GM18526 (cell line): Measurements from ENCODE around the gene PLXNA4.

Experiments used
- POLR2A ChIP-seq: IDR thresholded peaks from 3 replicates; pipeline ENCODE4 v1.6.1; 2011; ENCODE audit not compliant: insufficient read length; ENCODE audit errors: extremely low read depth

Gene PLXNA4

DNA sequence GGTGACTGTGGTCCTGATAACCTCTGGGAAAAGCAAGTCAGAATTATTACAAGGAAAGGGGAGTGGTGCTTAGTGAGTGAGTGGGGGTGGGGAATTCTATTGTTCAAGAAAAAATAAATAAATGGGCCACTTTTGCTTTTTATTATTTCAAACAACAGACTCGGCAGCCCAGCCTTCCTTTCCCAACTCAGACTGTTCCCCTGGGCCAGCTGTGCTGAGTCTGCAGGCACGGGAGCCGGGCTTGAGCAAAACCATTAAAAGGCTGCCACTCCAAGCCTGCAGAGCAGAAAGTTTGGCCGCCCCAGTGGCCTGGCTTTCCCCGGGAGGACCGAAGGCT is 90.0 kb downstream of the PLXNA4 start:
- no peak for TF ChIP-seq POLR2A

DNA sequence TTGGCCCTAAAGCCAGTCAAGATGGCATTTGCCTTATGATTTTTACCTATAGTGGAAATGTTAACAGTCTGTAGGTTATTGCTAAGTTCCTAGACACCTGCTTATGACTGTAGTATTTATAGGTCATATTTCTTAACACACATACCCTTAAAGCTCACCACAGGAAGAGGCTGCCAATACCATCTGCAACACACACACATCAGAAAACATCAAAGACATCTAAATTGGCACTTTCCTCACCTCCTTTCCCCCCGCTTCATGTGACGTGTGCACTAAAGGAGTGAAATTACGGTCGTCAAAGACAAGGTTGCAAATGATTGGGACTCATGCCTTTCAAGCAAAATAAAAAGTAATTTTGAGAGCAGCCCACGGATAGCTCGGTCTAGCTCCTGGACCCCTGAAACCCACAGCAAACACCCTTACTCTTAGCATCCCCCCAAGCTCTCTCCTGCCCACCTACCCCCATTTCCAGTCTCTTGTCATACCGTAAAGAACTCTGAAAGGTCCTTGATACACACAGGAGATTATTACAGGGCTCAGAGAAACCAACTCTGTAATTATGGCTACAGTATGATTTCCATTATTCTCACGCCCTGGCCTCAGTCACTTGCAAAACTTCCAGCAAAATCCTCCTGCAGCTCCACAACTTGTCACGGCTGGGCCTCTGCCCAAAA is 90.5 kb downstream of the PLXNA4 start:
- no peak for TF ChIP-seq POLR2A

DNA sequence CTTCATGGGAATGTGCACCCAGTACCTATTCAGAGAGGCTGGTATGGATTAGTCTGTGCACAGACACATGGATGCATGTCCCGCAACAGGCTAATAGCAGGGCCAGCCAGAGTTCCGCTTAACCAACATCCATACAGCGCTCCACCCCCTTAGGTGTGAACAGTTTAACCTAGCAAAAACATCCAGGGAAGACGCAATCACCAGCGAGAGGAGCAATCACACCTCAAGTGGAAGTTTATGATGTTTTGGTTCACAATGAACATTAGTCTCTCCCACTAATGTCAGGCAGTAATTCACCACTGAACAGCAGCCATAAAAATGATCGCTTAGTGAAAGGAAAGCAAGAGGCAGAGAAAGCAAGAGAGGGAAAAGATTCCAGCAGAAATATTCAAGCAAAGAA is 91.1 kb downstream of the PLXNA4 start:
- TF ChIP-seq POLR2A, result no peak

DNA sequence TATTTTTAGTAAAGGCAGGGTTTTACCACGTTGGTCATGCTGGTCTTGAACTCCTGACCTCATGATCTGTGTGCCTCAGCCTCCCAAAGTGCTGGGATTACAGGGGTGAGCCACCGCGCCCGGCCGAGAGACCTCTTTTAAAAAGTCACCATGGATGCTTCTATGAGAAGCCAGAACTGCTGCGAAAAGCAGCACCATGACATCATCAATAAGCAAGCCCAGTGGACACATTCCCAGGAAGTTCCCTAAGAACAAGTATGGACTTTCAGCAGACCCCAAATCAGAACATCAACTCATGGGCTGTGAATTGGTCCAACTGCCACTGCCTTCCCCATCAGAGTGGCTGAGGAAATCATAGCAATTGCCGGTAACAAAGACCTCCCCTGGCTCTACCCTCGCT is 93.4 kb downstream of the PLXNA4 start:
- TF ChIP-seq POLR2A, result no peak

DNA sequence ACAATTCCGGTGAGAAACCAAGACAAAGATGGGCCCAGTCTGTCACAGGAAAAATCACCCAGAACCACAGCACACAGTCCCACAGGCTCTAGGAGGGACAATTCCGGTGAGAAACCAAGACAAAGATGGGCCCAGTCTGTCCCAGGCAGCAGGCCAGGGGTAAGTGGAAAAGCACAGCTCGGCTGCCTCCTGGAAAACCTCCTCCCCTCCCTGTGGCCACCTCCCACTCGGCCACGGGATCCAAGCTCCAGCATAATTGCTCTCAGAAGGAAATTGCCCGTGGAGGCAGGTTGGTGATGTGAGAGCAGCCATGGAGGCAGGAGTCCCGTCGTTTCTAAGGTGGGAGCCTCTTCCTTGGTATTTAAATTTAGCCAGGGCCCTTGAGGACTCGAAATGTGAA is 95.7 kb downstream of the PLXNA4 start:
- no peak for TF ChIP-seq POLR2A

DNA sequence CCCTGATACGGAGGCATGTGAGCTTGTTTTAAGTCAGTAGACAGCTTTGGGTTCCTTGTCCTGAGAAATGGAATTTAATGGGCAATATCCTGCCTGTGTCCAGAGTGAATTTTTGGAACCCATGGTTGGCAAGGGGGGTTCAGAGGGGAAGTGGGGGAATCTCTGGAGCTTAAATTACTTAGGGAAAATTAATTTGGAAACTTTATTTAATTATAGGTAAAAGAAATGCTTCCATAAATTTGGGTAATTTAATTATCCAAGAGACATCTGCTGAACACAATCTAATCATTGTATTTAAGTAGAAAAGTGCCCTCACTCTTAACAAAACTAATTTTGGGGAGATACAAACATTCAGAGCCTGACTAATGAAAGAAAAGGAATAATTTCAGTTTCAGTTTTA is 99.7 kb downstream of the PLXNA4 start:
- no peak for TF ChIP-seq POLR2A

DNA sequence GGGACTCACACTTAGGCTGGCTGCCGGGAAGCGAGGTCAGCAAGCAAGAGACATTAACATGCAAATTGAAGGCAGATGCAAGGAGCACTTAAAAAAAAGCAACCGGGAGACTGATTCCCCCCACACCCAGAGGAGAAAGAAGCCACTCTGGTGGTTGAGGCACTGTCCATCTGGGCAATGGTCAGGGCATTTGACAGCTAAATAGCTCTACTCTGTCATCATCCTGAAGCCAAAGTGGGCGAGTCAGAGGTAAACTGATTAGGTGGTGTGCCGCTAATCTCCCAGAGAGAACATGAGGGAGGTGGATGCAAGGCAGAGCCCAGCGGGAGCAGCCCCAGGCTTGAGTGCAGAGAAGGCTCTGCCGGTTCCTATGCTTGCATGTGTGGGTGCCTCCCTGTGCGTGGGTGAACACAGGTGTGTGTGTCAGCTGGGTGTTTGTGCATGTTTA is 100.6 kb downstream of the PLXNA4 start:
- no peak for TF ChIP-seq POLR2A

DNA sequence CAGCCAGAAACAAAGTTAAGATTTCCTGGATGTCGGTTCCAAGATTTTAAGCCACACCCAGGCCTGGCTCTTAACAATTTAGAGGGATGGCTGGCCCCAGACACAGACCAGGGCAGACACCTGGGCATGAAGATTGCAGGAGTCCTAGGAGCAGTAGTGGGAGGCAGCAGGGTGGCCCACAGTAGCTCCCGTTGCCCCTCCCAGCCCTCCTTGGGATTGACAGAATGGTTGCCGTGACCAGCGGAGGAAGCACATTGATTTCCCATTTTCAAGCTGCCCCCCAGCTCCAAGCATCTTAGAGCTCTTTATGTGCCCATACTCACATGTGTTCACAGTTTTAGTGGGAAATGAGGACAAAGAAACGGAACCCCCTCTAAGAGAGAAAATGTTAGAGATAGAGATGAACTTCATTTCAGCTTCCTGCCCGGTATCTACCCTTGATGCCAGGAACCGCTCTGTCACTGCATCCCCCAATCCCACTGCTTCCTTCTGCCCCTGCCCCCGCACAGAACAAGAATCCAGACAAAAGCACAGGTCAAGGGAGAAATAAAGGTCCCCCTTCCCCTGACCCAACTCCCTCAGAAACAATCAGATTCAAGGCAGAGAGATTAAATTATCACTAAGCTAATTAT is 101.1 kb downstream of the PLXNA4 start:
- no peak for TF ChIP-seq POLR2A

DNA sequence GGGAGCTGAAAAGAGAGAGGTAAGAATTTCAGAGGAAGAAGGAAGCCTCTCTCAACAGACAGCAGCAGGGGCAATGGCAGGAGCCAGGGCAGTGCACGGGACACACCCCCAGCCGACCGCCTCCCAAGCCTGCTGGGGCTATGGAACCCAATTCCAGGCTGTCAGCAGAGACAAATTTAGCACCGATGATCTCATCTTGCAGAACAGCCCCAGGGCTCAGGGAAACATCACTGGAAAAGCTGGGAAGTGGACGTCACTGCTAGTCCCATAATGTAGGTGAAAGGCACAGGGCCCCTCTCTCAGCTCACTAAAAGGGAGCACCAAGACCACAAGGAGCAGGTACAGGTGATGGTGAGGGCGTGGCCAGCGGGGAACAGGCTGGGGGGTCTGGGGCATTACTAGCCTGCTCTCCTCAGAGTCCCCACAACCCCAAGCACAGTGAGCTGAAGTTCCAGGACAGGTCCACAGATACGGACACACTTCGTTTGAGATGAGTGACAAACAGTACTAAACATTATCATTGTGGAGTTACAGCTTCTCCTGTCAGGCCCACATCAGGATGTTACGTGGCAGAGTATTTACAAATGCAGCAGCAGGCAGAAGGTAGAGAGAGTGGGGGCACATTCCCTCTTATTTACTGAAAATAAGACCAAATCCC is 103.7 kb downstream of the PLXNA4 start:
- no peak for TF ChIP-seq POLR2A

DNA sequence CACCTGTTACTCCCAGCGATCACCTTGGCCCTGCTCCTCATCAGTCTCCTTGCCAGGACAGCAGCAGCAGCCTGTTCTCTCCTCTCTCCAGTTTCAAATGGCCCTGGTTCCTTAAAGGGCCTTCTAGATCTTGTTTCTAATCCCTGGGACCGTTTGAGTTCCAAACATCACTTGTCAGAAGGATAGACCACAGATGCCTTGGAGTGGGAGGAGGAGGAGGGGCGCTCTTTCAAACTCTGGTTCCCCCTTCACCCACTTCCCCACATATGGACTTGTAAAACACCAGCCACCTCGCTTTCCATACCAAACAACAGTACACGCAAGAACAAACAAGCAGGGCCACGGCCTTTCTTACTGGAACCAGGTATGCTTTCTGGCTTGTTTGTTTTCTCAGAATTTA is 104.8 kb downstream of the PLXNA4 start:
- no peak for TF ChIP-seq POLR2A

DNA sequence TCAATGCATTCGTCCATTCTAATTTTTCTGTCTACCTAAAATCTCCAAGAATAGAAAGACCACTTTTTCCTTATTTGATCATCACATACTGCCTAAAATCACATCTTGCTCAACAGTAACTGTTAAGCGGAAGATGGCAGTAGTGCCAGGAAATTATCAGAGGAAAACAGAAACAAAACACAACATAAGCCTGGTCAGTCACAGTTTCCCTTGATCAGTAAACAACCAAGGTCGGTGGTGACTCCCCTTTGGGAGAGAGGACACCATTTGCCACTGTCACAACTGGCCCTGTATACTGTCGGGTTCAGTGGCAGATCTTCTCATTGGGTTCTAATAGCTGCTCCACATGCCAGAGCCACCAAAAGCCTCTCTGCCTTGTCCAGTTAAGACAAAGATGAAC is 106.6 kb downstream of the PLXNA4 start:
- TF ChIP-seq POLR2A, result no peak

DNA sequence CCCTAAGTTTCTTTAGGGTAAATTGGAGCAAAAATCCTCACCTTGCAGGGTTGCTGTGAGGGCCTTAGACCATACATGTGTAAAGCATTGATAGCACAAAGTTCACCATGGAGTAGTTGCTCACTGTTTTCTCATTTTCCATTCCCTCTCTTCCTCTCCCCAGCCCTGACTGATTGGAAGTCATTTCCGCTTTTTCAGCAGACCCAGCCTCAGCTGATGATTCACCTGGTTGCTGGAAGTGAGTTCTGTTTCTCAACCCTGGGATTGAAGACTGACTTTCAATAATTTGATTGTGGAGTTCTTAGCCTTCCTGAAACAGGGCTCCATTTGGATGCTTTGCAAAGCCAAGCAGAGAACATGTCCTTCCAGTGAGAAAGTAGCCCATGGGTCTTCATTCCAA is 107.0 kb downstream of the PLXNA4 start:
- TF ChIP-seq POLR2A, result no peak

DNA sequence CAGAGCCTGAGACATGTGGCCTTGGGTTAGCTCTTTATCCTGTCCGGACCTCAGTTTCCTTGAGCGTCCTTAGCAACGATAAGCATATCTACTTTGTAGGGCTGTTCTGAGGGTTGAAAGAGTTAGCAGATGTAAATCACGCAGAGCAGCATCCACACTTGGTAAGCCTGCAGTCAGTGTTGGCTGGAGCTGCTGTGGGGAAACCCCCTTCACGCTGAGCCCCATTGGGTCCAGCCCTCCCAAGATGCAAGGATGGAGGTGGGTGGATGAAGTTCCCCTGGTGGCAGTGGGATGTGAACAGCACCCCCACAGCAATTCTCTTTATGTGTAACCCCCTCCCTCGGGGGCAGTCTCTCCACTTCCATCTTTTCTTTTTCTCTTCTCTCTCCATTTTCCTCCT is 109.9 kb downstream of the PLXNA4 start:
- no peak for TF ChIP-seq POLR2A

DNA sequence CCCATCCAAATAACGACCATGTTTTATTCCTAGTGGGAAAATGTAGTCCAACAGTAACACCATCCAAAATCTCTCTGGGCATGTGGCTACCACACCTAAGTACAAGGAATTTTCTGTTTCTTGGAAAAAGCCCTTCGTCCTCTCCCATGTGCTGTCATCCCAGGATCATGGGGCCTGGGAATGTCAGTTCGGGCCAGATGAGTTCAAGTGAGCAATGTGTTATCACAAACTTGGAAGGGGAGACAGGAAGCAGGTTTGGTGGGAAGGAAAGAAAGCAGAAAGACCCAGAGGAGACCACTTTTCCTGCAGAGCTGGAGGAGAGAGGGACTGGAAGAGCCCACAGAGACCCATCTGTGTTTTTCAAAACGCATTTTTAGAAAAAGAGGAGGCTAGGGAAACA is 110.8 kb downstream of the PLXNA4 start:
- TF ChIP-seq POLR2A, result no peak

DNA sequence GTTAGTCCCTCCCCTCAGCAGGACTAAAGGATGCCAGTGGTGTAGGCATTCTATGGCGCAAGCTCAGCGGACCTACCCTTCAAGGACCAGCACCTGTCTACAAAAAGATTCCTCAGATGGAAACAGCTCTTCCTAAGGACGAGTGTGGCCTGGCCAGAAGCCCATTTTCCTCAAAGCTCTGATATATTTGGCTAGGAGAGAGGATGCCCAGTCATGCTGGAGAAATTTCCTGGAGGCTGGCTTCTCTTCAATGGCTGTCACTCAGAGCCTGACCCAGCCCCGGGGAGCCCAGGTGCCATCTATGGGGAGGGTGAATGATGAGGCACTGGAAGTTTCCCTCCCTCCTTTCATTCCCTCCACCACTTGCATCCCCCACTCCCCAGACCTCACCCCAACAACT is 111.5 kb downstream of the PLXNA4 start:
- no peak for TF ChIP-seq POLR2A

DNA sequence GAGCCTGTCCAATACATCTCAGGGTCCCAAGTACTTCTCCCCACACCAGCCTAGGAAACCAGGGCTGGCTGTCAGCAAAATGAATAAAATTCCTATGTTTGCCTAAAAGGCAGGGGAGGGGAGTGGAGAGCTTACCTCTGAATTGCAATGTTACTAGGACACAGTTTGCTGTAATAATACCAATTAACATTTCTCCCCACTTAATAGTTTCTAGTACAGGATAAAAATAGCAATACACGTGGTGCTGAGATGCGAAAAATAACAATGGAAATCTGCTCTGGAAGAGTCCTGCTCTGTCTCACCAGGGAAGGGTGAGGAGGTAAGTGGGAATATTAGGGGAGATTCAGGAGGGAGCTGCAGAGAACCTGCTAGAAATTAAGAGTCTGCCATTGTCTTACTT is 112.3 kb downstream of the PLXNA4 start:
- TF ChIP-seq POLR2A, result no peak

DNA sequence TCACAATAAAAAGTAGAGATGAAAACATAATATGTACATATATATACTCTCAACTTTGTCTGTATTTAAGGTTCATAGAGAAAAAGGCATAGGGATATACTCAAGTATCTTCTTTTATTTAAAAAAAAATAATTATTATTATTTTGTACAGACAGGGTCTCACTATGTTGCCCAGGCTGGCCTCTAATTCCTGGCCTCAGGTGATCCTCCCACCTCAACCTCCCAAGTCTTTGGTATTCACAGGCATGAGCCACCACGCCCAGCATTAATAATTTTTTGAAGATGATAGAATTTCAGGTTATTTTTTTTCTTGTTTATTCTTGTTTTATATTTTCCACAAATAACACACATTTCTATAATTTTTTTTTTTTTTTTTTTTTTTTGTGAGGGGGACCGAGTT is 113.8 kb downstream of the PLXNA4 start:
- no peak for TF ChIP-seq POLR2A

DNA sequence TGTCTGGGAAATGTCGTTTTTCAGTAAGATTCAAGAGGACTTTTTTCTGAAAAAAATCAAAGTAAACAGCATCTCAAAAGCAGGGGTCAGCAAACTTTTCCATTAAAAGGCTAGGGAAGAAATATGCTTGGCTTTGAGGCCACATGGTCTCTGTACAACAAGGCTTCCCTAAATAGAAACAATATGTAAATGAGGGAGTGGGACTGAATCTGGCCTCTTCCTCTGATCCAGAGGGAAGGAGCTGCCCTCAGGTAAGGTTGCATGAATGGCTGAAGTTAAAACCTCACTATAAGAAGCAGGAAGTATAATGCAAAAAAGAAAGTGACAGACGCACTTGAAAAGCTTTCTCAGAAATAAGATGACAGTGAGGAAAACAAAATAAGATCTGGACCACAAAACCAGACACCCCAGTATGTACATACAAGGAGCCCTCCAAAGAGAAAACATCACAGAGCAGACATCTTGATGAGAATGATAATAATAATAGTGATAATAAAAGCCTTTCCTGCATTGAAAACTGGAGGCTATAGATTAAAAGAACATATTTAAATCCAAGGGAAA is 115.2 kb downstream of the PLXNA4 start:
- no peak for TF ChIP-seq POLR2A
